Measurements from ENCODE around the gene RND2. TPM values are rescaled to one million over a fixed set of nuclear protein-coding genes. Genes with fewer than 3 reads are reported as not detected.

The RND2 gene
- total and polyA plus RNA-seq, 2 of the 13 experiments (the other 11 are each of a cell fraction or from before 2014, with no cell fraction given) = 0.05 to 0.11 TPM

DNA sequence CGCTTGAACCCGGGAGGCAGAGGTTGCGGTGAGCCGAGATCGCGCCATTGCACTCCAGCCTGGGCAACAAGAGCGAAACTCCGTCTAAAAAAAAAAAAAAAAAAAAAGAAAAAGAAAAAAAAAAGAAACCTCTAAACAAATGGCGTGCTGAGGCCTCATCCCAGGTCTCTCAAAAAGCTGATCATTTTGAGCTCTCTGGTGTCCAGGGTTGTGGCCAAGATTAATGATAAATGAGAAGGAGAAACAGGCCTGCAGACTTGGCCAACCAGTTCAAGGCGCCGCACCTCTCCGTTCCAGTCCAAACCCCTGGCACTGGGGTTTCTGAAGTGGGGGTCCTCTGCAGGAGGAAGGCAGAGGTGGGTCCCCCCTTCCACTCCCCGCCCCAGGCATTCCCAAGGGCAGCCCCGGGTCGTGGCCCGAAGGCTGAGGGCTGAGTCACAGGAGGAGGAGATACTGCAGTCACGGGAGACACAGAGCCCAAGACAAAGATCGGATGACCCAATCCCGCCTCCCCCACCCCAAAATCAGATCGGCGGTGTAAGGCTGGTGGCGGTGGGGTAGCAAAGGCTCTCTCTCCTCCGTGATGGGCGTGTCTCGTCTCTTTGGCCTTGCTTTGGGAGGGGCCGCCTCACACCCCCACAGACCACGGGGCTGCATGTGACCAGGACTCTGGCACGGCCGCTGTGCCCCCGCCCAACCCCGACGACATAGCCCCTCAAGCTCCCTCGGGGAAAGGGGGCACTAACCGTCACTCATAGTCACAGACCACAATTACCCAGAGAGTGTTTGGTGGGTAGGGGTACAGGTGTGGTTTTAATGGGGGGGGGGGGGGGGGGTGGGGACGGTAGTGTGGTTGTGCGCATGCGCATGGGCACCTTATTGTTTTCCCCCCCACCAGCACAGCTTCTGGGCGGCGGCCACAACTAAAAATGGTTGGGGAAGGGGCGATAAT, 4.0 kb upstream of the RND2 start (continued):
- TF ChIP-seq, protein P1, sequence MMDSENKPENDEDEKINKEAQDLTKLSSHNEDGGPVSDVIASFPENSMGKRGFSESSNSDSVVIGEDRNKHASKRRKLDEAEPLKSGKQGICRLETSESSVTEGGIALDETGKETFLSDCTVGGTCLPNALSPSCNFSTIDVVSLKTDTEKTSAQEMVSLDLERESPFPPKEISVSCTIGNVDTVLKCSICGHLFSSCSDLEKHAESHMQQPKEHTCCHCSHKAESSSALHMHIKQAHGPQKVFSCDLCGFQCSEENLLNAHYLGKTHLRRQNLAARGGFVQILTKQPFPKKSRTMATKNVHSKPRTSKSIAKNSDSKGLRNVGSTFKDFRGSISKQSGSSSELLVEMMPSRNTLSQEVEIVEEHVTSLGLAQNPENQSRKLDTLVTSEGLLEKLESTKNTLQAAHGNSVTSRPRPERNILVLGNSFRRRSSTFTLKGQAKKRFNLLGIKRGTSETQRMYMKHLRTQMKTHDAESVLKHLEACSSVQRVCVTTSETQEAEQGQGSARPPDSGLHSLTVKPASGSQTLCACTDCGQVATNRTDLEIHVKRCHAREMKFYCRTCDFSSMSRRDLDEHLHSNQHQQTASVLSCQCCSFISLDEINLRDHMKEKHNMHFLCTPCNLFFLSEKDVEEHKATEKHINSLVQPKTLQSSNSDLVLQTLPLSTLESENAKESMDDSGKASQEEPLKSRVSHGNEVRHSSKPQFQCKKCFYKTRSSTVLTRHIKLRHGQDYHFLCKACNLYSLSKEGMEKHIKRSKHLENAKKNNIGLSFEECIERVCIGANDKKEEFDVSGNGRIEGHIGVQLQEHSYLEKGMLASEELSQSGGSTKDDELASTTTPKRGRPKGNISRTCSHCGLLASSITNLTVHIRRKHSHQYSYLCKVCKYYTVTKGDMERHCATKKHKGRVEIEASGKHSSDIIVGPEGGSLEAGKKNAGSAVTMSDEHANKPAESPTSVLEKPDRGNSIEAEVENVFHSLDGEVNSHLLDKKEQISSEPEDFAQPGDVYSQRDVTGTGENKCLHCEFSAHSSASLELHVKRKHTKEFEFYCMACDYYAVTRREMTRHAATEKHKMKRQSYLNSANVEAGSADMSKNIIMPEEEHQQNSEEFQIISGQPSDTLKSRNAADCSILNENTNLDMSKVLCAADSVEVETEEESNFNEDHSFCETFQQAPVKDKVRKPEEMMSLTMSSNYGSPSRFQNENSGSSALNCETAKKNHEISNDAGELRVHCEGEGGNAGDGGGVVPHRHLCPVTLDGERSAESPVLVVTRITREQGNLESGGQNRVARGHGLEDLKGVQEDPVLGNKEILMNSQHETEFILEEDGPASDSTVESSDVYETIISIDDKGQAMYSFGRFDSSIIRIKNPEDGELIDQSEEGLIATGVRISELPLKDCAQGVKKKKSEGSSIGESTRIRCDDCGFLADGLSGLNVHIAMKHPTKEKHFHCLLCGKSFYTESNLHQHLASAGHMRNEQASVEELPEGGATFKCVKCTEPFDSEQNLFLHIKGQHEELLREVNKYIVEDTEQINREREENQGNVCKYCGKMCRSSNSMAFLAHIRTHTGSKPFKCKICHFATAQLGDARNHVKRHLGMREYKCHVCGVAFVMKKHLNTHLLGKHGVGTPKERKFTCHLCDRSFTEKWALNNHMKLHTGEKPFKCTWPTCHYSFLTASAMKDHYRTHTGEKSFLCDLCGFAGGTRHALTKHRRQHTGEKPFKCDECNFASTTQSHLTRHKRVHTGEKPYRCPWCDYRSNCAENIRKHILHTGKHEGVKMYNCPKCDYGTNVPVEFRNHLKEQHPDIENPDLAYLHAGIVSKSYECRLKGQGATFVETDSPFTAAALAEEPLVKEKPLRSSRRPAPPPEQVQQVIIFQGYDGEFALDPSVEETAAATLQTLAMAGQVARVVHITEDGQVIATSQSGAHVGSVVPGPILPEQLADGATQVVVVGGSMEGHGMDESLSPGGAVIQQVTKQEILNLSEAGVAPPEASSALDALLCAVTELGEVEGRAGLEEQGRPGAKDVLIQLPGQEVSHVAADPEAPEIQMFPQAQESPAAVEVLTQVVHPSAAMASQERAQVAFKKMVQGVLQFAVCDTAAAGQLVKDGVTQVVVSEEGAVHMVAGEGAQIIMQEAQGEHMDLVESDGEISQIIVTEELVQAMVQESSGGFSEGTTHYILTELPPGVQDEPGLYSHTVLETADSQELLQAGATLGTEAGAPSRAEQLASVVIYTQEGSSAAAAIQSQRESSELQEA (CRISPR knock-in tag; IDR thresholded peaks at IDR 0.05; ENCODE audit: not compliant biosample characterization) = no peak
- peak; percentile 12 for TF ChIP-seq SKI (IDR thresholded peaks at IDR 0.05; ENCODE audit: partially characterized antibody)
- TF ChIP-seq ELF4 (CRISPR knock-in tag; IDR thresholded peaks at IDR 0.05; ENCODE audit: borderline replicate concordance) = no peak; the same call in 1 of the 2 replicates
- TF ChIP-seq, protein P2, sequence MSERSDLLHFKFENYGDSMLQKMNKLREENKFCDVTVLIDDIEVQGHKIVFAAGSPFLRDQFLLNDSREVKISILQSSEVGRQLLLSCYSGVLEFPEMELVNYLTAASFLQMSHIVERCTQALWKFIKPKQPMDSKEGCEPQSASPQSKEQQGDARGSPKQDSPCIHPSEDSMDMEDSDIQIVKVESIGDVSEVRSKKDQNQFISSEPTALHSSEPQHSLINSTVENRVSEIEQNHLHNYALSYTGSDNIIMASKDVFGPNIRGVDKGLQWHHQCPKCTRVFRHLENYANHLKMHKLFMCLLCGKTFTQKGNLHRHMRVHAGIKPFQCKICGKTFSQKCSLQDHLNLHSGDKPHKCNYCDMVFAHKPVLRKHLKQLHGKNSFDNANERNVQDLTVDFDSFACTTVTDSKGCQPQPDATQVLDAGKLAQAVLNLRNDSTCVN (CRISPR knock-in tag; IDR thresholded peaks at IDR 0.05; ENCODE audit: borderline replicate concordance) = peak; percentile 60; the same call in 1 of the 2 replicates
- TF ChIP-seq MXI1 (IDR thresholded peaks at IDR 0.05; ENCODE audit: borderline replicate concordance, low read depth, low read length) = peak; percentile 13; the same call in 1 of the 3 replicates
- no peak for TF ChIP-seq SOX13 (IDR thresholded peaks at IDR 0.05)
- TF ChIP-seq SOX13 (CRISPR knock-in tag; conservative IDR thresholded peaks at IDR 0.05 in 1 of 2, IDR thresholded peaks at IDR 0.05 in 1 of 2) = peak in 1 of 2 experiments; percentile 41; a peak in 1 of 4 replicates
- TF ChIP-seq HMG20A (CRISPR knock-in tag; IDR thresholded peaks at IDR 0.05; ENCODE audit: borderline replicate concordance) = peak; percentile 35; the same call in 1 of the 2 replicates
- no peak for TF ChIP-seq ATRX (CRISPR knock-in tag; IDR thresholded peaks at IDR 0.05; ENCODE audit: borderline replicate concordance)
- no peak for TF ChIP-seq U2AF1 (optimal IDR thresholded peaks at IDR 0.05; ENCODE audit: low read depth, low read length)
- TF ChIP-seq, protein P3, sequence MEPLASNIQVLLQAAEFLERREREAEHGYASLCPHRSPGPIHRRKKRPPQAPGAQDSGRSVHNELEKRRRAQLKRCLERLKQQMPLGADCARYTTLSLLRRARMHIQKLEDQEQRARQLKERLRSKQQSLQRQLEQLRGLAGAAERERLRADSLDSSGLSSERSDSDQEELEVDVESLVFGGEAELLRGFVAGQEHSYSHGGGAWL (CRISPR knock-in tag; IDR thresholded peaks at IDR 0.05) = 0 out of 2 replicates have a peak, but pooled peaks have one; percentile 28
- TF ChIP-seq KDM3A (CRISPR knock-in tag; IDR thresholded peaks at IDR 0.05; ENCODE audit: low read depth) = peak; percentile 66; the same call in 1 of the 2 replicates
- TF ChIP-seq, protein P4, sequence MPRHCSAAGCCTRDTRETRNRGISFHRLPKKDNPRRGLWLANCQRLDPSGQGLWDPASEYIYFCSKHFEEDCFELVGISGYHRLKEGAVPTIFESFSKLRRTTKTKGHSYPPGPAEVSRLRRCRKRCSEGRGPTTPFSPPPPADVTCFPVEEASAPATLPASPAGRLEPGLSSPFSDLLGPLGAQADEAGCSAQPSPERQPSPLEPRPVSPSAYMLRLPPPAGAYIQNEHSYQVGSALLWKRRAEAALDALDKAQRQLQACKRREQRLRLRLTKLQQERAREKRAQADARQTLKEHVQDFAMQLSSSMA (CRISPR knock-in tag; IDR thresholded peaks at IDR 0.05) = peak; percentile 12; the same call in 1 of the 2 replicates
- TF ChIP-seq SIN3A (IDR thresholded peaks at IDR 0.05; ENCODE audit: borderline replicate concordance, low read depth, low read length) = no peak
- TF ChIP-seq GFI1 (CRISPR knock-in tag; IDR thresholded peaks at IDR 0.05; ENCODE audit: borderline replicate concordance) = no peak
- TF ChIP-seq YEATS2 (CRISPR knock-in tag; IDR thresholded peaks at IDR 0.05; ENCODE audit: borderline replicate concordance) = peak; percentile 62; the same call in 1 of the 2 replicates
- peak; percentile 59; the same call in 1 of the 2 replicates for TF ChIP-seq ZNF430 (CRISPR knock-in tag; IDR thresholded peaks at IDR 0.05)

All from HepG2 (cell line).